Measurements from ENCODE around the gene PLCG1.

Gene PLCG1

DNA sequence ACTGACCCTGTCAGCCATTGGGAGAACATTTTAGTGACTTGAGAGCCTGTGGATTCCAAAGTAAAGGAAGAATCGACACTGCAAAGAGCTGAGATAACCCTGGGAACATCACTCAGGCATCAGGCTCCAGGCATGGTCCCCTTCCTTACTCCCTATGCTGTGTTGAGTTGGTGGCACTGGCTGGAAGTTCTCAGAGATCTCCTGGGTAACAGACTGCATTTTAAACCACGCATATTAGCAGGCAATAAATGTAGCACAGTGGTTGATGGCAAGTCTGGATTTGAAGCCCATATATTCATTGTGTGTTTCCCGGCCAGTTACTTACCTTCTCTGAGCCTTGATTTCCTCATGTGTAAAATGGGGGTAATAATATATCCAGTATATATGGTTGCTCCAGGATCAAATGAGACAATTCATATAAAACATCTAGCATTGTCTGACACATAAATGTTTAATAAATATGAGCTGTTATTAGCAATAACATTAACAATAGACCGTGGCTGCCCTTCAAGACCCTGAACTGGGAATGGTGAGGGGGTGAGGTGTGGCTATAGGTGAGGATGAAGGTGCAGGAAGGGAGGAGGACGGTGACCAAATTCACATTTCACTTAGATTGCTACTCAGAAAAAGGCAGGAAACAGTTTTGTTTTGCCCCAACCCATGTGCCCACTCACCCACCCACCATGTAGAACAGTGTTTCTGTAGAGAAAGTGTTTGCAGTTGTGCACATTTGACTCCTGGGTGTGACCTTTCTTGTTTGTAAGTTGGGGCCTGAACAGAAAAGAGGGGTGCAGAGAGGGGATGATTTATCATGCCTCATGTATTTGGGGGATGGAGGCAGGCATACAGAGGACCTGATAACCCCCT lies 2.1 kb downstream of the PLCG1 start:
- no peak for TF ChIP-seq CTCF (IDR thresholded peaks at IDR 0.05; ENCODE audit: low read length, missing control alignments)
- DNase-seq (ENCODE audit: low read depth), result no peak
- H3K4me3 ChIP-seq (replicated peaks; ENCODE audit: low read depth, low read length), result peak overlapping the region; percentile 69

GRCh38 chr20:41140226-41141133 lies 3.1 kb downstream of the PLCG1 start:
- no peak for TF ChIP-seq CTCF (IDR thresholded peaks at IDR 0.05; ENCODE audit: low read length, missing control alignments)
- no peak for DNase-seq (ENCODE audit: low read depth)
- H3K4me3 ChIP-seq (replicated peaks; ENCODE audit: low read depth, low read length), result no peak overlapping the region

- no peak overlapping the region for H3K4me3 ChIP-seq (replicated peaks; ENCODE audit: low read depth, low read length)
- TF ChIP-seq CTCF (IDR thresholded peaks at IDR 0.05; ENCODE audit: low read length, missing control alignments), result no peak
- DNase-seq (ENCODE audit: low read depth), result peak; percentile 45
These were observed 3.9 kb downstream of the PLCG1 start for GRCh38 chr20:41141153-41141815.

GRCh38 chr20:41142245-41142644 lies 4.9 kb downstream of the PLCG1 start:
- no peak for DNase-seq (ENCODE audit: low read depth)
- no peak overlapping the region for H3K4me3 ChIP-seq (replicated peaks; ENCODE audit: low read depth, low read length)
- TF ChIP-seq CTCF (IDR thresholded peaks at IDR 0.05; ENCODE audit: low read length, missing control alignments), result no peak

DNA sequence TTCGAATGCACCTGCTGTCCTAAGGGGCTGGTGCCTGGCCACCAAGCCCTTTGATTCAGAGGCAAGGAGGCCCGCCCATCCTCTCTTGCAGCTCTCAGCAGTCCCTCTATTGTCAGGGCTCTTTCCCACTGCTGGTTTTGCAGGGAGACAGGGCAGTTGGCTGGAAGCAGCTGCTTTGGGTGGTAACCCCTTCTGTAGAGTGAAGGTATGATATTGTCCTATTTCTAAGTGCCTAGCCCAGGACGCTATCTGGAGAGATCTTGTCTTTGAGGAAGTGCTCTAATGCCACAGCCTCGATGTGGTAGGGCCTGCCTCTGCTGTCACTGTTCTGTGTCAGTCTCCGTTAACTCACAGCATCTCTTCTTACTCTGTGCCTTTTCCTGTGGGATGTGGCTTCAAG lies 5.6 kb downstream of the PLCG1 start:
- no peak for DNase-seq (ENCODE audit: low read depth)
- no peak for TF ChIP-seq CTCF (IDR thresholded peaks at IDR 0.05; ENCODE audit: low read length, missing control alignments)
- no peak overlapping the region for H3K4me3 ChIP-seq (replicated peaks; ENCODE audit: low read depth, low read length)

DNA sequence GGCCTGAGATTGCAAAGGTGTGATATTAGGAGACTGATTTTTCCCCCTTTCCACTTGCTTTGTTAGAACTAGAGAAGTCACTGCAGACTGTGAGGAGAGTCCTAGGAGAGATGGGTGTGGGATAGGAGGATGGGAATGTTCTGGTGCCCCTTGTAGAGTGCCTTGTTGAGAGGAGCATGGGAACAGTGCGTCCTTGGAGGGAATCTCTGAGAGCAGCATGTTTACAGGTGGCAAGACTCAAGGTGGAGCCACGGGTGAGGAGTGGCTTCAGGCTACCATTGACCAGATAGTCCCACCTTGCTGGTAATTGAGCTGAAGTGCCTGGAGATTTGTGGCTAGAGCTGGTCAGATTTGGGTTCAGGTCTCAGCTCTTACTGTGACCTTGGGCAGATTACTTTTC lies 6.0 kb downstream of the PLCG1 start:
- no peak for TF ChIP-seq CTCF (IDR thresholded peaks at IDR 0.05; ENCODE audit: low read length, missing control alignments)
- no peak overlapping the region for H3K4me3 ChIP-seq (replicated peaks; ENCODE audit: low read depth, low read length)
- DNase-seq (ENCODE audit: low read depth), result no peak
